GM21390 (cell line): ENCODE measurements around the gene TFPT.
"Not testable (repeated sequence)": the region's sequence is repeated elsewhere in the genome, so short reads cannot be mapped to it uniquely, and the experiment has no call there.

Experiments used
- ATAC-seq: cut with Tn5 transposase; IDR thresholded peaks from one replicate; pipeline ENCODE4 v1.9.1; 2021; ENCODE audit not compliant: unreplicated experiment

Gene TFPT

DNA sequence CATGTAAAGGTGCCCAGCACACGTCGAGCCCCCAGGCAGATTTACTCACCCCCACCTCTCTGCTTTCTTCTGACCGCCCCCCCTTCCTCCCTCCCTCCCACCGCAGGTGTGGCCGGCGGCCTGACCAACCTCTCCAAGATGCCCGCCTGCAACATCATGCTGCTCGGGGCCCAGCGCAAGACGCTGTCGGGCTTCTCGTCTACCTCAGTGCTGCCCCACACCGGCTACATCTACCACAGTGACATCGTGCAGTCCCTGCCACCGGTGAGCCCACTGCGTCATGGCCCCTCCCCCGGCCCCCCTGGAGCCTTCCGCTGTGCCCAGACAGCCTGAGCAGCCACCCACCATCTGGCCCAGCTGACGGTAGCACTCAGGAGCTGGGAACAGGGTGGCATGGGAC, 8.9 kb upstream of the TFPT start:
- no peak for ATAC-seq

DNA sequence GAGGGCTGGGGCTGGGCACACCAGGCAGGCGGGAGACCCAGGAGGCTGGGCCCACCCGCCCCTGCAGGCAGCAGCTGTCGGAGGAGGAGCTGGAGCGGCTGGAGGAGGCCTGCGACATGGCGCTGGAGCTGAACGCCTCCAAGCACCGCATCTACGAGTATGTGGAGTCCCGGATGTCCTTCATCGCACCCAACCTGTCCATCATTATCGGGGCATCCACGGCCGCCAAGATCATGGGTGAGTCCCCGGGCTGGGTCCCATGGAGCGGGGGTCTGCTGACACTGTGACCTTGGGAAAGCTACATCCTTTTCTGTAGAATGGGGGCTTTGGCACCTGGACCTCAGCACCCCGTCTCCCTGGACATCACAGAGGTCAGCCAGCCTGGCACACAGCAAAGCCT, 8.2 kb upstream of the TFPT start:
- no peak for ATAC-seq

DNA sequence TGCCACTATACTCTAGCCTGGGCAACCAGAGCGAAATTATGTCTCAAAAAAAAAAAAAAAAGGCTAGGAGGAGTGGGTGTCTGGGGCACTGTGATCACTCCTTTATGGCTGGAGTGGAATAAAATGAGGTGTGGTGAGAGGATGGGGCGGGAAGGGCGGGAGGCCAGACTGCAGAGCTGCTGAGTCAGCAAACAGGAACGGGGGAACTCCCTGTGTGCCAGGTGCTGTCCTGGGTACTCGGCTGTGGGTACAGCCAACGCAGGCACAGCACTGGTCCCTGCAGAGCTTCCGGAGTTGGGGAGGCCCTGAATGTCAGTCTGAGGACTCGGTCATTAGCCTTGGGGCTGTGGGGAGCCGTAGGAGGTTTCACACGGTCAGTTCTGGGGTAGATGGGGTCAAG, 5.8 kb upstream of the TFPT start:
- no peak for ATAC-seq

DNA sequence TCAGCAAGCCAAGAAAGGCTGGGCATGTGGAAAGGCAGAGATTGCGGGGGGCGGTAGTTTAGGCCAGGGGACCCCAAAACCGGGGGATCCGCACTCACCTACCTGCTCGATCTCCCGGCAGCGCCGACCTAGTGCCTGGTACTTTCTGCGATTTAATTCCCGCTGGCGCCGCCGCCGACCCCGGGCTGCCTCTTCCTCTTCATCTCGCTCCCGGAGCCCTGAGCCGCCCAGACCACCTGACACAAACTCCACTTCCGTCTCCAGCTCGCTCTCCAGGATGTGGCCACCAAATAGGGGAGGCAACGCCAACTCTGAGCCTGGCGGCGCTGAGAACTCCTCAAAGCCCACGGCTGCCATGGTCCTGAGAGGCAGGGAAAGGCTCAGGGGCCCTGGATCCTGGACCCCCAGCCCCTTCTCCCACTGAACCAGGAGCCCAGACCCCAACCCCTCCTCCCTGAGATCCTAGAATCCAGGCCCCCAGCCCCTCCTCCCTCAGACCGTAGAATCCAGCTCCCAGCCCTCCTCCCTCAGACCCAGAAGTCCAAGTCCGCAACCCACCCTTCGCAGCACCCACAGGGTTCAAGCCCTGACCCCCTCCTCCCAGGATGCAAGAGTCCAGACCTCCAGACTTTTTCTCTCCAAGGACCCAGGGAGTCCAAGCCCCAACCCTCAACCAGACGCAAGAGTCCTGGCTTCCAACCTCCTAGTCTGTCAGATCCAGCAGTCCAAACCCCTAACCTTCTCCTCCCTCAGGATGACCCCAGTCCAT, 933 bp downstream of the TFPT start:
- no peak for ATAC-seq

DNA sequence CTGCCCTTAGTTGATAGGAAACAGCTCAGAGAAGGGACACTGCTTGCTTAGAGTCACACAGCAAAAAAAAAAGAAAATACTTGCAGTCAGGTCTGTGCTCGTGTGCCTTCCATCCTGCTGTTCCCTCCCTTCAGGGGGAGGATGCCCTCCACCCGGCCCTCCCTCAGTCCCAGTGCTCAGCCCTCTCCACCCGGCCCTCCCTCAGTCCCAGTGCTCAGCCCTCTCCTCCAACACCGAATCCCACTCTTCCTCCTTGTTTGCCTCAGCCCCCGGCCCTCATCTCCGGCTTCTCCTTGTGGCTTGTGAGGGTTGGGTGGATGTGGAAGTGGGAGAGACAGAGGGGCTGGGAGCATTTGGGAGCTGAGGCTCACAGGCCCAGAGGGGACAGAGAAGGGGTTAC, 5.8 kb downstream of the TFPT start:
- ATAC-seq: no peak

DNA sequence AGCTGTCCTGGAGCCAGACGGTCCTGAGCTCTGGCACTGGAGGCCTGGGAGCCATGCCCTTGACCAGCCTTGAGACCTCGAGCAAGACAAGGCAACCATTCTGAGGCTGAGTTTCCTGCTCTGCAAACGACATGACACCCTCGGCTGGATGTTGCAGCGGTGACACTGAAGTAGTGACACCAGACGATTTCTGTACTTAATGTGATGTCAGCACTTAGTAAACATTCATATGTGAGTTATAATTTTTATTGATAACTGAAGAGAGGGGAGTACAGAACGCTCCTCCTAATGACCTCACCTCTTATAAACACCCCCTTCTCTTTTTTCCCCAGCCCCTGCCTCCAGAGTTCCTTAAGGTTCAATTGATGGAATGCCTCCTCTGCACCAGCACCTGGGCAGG, 7.0 kb downstream of the TFPT start:
- ATAC-seq: no peak

DNA sequence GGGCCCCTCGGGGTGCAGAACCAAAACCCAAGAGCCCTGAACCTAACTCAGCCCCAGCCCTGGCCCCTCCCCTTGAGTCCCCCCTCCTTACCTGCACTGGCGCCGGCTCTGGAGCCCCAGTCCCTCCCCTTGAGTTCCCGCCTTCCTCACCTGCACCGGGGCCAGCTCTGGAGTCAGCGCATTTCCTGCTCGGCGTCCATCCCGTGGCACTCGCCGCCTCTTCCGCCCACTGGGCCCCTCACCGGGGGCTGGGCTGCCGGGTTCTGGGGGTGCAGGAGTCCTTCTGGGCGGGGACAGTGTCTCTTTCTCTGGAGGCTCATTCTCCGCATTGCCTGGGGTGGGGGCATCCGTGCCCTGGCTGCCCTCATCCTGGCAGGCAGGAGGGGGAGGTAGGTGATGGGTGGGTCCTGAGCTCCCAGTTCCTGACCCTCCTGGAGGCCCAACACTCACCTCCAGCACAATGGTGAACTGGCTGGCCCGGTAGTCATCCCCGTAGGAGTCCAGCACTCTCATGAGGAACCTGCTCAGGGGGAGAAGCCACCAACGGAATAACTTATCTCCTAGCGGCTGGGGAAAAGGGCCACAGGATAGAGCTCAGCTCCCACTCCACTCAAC, 7.5 kb downstream of the TFPT start:
- no peak for ATAC-seq

DNA sequence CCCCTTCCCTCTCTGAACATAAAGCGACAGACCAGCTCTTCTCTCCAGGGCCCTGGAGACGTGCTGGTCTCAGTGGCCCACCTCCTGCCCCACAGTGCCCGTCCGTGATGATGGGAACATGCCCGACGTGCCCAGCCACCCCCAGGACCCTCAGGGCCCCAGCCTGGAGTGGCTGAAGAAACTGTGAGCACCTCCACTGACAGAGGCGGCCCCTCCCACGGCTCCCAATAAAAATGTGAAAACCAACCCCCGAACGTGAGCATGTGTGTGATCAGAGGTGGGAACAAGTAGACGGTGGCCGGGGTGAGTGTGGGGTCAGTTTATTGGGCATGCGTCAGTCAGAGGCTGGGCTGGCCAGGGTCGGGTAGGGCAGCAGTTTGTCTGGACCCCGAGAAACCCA, 8.7 kb downstream of the TFPT start:
- no peak for ATAC-seq

DNA sequence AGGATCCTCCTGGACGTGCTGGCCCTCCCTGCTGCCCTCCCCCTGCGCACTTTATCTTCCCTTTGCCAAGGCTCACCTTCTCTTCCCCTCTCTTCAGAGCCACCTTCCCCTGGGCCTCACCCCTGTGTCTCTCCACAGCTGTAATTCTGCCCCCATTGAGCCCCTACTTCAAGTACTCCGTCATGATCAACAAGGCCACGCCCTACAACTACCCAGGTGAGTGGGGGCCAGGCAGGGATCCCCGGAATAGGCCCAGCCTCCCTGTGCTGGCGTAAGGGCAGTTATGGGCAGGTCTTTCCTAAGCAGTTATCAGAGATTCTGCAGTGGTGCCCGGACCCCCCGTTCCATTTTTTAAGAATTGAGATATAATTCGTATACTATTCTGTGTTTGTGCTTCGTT, 9.7 kb downstream of the TFPT start:
- ATAC-seq: no peak

DNA sequence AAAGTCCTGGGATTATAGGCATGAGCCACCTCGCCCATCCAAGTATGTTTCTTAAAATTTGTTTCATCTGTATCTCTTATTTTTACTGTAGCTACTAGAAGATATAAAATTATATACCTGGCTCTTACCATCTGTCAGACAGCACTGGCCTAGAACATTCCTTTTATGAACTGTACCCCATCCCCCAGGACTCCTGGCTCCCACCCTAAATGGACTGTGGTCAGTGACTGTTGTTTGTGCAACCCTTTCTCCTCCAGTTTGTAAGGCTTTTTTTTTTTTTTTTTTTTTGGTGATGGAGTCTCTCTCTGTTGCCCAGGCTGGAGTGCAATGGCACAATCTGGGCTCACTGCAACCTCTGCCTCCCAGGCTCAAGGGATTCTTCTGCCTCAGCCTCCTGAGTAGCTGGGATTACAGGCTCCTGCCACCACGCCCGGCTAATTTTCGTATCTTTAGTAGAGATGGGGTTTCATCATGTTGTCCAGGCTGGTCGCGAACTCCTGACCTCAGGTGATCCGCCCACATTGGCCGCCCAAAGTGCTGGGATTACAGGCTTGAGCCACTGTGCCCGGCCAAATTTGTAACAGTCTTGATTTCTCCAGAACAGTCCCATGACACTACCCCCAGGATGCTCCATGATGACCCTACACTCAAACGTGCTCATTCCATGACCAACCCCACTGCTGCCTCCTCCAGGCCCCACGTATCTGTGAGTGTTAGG, 10.3 kb downstream of the TFPT start:
- ATAC-seq: no peak

DNA sequence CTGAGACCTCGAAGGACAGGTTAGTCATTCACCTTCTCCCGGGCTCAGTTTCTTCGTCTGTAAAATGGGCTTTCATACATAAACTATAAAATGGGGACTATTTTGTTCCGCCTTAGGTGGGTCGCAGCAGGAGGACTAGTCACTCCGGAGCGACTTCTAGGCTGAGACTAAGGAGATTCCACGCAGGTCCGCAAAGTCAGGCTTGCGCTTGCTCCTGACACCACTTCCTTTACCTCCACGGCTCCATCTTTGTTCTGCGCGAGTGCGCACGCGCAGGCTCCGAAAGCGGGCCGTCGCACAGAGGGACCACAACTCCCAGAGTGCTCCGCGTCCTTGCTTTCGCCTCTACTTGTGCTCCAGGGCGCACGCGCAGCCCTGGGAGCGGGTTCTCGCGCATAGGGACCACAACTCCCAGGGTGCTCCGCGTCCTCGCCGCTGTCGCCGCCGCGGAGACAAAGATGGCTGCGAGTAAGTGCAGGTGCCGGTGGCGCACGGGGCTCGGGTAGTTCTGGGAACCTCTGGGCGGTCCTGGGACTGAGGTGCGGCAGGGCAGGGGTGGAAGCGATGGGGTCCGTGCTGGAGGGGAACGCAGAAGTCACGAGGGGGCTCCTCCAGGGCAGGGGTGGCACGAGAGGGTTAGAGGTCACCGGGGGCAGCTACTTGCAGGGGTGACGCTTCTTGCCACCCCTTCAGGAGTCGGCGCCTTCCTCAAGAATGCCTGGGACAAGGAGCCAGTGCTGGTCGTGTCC, 12.9 kb downstream of the TFPT start, which contains the start of gene NDUFA3:
Gene NDUFA3 (plus strand): TSS at position 435 of the 749 bp plus-strand sequence. CDS start 24 bp downstream, at position 459.
- peak; percentile 95 for ATAC-seq

DNA sequence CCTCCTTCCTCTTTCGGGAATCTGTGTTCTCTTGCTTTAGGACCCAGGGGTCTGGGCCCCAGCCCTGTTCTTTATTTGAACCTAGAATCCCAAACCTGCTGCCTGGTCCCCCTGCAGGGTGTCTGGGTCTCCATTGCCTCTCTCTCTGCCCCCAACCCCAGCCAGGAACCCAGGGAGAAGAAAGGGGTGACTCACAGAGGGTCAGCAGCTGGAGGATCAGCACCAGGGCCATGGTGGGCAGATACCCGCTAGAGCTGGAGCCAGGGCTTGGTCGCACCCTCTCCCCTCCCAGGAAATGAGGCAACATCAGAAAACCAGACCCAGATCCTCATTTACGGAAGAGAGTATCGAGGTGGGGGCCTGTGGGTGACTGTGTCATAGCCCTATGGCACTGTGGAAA, 14.9 kb downstream of the TFPT start, which contains the start of gene OSCAR:
Gene OSCAR (minus strand): TSS at position 243 of the 400 bp plus-strand sequence. CDS start 11 bp downstream, at position 232.
- ATAC-seq: no peak

DNA sequence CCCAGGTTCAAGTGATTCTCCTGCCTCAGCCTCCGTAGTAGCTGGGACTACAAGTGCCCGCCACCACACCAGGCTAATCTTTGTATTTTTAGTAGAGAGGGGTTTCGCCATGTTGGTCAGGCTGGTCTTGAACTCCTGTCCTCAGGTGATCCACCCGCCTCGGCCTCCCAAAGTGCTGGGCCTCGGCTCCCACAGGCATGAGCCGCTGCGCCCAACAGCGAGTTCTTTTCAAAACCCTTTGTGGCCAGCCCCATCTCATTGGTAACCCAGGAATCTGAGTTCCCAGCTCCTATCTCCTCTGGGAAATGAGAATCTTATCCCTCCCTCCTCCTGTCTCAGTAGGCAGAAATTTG, 15.6 kb downstream of the TFPT start:
- not testable (repeated sequence) for ATAC-seq

DNA sequence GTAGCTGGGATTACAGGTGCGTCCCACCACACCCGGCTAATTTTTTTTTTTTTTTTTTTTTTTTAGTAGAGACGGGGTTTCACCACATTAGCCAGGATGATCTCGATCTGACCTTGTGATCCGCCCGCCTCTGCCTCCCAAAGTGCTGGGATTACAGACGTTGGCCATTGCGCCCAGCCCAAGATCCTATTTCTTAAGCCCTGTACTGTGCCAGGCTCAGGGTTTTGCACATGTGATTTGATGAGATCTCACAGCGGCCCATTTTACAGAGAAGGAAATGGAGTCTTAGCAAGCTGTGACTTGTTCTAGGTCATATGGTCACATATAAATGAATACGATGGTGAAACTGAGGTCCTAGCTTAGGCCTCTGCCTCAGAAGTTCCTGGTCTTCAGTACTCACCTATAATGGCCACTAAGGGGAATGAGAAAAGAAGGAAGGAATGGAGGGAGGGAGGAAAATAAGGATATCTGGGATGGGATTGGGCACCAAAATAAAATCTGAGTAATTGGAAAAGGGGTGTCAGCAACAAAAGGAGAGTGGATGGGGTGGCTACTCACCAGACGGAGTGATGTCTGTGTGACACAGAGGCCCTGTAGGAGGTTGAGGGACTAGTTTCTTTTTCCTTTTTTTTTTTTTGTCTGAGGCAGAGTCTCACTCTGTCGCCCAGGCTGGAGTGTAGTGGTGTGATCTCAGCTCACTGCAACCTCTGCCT, 16.1 kb downstream of the TFPT start:
- no peak for ATAC-seq

DNA sequence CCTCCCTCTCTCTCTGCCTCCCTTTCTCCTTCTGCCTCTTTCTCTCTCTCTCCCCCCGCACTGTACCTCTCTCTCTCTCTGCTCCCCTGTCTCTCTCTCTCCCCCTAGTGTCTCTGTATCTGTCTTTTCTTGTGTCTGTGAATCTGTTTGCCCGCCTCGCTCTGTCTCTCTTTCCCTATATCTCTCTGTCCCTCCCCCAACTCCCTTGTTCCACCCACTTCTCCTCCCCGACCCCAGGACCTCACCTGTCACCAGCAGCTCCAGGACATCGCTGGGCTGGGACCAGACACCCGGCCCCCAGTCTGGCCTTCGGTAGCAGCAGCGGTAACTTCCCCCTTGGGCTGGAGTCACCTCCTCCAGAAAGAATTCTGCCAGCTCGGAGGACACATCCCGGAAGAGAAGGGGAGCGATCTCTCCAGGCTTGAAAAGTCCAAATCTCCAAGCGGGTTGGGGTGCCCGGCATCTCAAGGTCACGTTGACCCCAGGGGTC, 18.8 kb downstream of the TFPT start:
- no peak for ATAC-seq

DNA sequence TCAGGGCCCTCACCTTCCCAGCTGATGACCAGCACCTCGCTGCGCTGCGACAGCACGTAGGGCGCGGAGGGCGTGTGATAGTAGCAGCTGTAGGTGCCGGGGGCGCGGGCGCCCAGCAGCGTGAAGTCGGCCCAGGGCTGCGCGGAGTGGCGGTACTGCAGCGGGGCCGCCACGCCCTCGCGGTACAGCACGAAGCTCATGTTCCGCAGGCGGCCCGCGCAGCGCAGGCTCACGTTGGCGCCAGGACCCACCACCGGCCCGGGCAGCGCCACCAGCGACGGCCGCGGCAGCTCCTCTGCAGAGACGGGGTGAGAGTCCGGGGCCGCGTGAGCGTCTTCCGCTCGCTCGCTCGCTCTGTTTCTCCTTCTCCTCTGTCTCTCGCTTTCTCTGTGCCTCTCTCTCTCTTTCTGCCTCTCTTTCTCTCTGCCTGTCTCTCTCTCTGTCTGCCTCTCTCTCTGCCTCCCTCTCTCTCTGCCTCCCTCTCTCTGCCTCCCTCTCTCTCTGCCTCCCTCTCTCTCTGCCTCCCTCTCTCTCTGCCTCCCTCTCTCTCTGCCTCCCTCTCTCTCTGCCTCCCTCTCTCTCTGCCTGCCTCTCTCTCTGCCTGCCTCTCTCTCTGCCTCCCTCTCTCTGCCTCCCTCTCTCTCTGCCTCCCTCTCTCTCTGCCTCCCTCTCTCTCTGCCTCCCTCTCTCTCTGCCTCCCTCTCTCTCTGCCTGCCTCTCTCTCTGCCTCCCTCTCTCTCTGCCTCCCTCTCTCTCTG, 19.4 kb downstream of the TFPT start:
- ATAC-seq: not testable (repeated sequence)

DNA sequence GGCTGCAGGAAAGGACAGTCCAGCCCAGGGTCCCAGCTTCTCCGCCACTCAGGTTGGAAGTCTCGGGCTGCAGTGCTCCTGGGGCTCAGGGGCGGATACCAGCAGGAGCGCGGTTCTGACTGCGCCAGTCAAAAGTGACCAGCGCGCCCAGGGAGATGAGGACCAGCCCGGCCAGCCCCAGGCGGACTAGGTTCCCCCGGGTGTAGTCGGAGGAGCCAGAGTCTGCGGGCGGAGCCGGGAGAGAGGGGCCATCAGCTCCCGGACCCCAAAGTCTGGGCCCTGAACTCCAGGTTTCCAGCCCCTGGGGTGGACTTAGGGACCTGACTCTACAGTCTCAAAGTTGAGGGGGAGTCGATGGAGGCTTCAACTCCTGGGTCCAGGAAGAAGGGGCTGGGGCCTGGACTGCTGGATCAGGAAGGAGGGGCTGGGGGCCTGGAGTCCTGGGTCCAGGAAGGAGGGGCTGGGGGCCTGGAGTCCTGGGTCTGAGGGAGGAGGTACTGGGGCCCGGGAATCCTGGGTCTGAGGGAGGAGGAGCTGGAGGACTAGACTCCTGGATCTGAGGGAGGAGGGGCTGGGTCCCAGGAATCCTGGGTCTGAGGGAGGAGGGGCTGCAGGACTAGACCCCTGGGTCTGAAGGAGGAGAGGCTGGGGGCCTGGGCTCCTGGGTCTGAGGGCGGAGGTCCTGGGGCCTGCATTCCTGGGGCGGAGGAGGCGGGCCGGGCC, 20.2 kb downstream of the TFPT start:
- ATAC-seq: no peak

DNA sequence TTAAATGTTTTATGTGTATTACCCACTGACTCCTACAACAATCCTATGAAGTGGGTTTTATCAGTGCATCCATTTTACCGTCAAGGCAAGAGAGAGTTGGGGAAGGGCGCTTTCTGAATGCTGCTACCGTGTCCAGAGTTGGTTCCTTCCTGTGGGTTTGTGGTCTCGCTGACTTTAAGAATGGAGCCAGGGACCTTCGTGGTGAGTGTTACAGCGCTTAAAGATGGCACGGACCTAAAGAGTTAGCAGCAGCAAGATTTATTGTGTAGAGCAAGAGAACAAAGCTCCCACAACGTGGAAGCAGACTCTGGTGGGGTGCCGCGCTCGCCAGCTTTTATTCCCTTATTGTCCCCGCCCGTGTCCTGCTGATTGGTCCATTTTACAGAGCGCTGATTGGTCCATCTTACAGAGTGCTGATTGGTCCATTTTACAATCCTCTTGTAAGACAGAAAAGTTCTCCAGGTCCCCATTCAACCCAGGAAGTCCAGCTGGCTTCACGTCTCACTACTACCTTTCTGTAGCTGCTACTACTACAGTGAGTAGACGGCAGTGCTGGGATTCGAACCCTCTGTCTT, 20.9 kb downstream of the TFPT start:
- no peak for ATAC-seq

DNA sequence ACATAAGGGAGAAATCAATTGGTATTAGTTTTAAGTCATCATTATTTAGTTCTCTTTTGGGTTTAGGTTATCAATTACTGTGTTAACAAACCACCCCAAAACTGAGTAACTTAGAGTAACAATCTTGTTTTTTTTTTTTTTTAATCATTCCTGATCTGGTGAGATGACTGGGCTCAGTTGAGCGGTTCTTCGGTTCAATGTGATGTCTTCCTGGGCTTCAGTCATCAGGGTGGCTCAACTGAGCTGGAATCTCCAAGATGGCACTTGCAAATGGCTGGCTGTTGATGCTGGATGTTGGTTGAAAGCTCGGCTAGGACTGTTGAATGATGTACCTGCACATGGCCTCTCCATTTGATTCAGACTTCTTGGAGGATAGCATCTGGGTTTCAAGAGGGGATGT, 31.0 kb downstream of the TFPT start:
- no peak for ATAC-seq
